Breast epithelium (tissue), 3 donors: ENCODE measurements around the gene KIAA1549.

ENCODE experiments used
- CTCF ChIP-seq, 3 donors: fragments of 450-650 bp; IDR thresholded peaks; one replicate each; pipeline ENCODE4 v1.5.1; 2016 to 2017; ENCODE audit warnings: antibody characterized with exemption in 3 of 3, mild to moderate bottlenecking in 3 of 3, moderate library complexity in 3 of 3
- POLR2A ChIP-seq: fragments of 450-650 bp; IDR thresholded peaks from one replicate; pipeline ENCODE4 v1.6.1; 2016; ENCODE audit warnings: antibody characterized with exemption, mild to moderate bottlenecking, moderate library complexity
- POLR2AphosphoS5 ChIP-seq, 3 donors: sonication (generic); formaldehyde crosslinking; IDR thresholded peaks; one replicate each; pipeline ENCODE4 v1.6.1; 2017; ENCODE audit warnings: antibody characterized with exemption in 3 of 3

GRCh38 chr7:138941545-138941944, 39.6 kb downstream of the KIAA1549 start:
- TF ChIP-seq CTCF (IDR thresholded peaks at IDR 0.05) (no peak), POLR2AphosphoS5 (IDR thresholded peaks at IDR 0.05) (no peak), POLR2A (no peak)
